GM10248 (cell line): ENCODE results near the gene KCTD14.

Experiments
- CTCF ChIA-PET: fragments of 300-600 bp; sonication (Branson Sonifier 250); formaldehyde crosslinking; extraction: SDS; loops from one replicate; lab custom pipeline; 2021; ENCODE audit warnings: antibody characterized with exemption; lab: Yijun Ruan, JAX
- POLR2A ChIA-PET: fragments of 350-650 bp; sonication (Branson Sonifier 250); formaldehyde crosslinking; extraction: SDS; loops from one replicate; lab custom pipeline; 2020; ENCODE audit warnings: antibody characterized with exemption; lab: Yijun Ruan, JAX
- DNase-seq: peaks from one replicate; pipeline ENCODE4 v3.0.0; 2012; ENCODE audit errors: extremely low spot score
- TF ChIP-seq, protein P1 (sequence below): IDR thresholded peaks from 2 replicates; pipeline ENCODE4 v1.5.1; 2012; ENCODE audit warnings: mild to moderate bottlenecking, low read depth; ENCODE audit errors: extremely low read depth, missing control alignments, control extremely low read depth

KCTD14 gene

DNA sequence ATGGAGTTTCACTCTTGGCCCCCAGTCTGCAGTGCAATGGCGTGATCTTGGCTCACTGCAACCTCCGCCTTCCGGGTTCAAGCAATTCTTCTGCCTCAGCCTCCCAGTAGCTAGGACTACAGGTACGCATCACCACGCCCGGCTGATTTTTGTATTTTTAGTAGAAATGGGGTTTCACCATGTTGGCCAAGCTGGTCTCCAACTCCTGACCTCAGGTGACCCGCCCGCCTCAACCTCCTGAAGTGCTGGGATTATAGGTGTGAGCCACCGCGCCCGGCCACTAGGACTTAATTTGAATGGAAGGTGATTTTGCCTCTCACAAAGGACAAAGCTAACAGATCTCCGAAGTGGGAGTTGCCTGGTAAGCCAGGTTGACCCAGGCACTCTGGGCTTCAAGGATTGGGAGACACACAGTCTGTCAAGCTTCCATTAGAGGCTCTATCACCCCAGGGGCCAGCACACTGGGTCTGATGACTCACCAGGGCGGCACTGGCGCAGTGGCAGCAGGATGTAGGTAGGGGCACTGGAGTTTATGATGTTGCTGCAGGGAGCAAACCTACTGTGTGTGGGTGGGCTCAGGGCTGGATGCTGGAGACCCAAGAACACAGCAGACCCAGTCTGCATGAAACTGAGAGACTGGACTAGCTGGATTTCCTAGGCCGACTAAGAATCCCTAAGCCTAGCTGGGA is 17.8 kb upstream of the KCTD14 start:
- no peak for DNase-seq
- TF ChIP-seq, protein P1, sequence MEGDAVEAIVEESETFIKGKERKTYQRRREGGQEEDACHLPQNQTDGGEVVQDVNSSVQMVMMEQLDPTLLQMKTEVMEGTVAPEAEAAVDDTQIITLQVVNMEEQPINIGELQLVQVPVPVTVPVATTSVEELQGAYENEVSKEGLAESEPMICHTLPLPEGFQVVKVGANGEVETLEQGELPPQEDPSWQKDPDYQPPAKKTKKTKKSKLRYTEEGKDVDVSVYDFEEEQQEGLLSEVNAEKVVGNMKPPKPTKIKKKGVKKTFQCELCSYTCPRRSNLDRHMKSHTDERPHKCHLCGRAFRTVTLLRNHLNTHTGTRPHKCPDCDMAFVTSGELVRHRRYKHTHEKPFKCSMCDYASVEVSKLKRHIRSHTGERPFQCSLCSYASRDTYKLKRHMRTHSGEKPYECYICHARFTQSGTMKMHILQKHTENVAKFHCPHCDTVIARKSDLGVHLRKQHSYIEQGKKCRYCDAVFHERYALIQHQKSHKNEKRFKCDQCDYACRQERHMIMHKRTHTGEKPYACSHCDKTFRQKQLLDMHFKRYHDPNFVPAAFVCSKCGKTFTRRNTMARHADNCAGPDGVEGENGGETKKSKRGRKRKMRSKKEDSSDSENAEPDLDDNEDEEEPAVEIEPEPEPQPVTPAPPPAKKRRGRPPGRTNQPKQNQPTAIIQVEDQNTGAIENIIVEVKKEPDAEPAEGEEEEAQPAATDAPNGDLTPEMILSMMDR = no peak
- ChIA-PET CTCF (interaction anchor here (1.2 to 1.8 kb wide), 3 partner anchors 14 to 38 kb away, joined by 3 to 5 read pairs (median 3); partner anchors contain the start of gene NDUFC2), POLR2A (no interaction called here)

DNA sequence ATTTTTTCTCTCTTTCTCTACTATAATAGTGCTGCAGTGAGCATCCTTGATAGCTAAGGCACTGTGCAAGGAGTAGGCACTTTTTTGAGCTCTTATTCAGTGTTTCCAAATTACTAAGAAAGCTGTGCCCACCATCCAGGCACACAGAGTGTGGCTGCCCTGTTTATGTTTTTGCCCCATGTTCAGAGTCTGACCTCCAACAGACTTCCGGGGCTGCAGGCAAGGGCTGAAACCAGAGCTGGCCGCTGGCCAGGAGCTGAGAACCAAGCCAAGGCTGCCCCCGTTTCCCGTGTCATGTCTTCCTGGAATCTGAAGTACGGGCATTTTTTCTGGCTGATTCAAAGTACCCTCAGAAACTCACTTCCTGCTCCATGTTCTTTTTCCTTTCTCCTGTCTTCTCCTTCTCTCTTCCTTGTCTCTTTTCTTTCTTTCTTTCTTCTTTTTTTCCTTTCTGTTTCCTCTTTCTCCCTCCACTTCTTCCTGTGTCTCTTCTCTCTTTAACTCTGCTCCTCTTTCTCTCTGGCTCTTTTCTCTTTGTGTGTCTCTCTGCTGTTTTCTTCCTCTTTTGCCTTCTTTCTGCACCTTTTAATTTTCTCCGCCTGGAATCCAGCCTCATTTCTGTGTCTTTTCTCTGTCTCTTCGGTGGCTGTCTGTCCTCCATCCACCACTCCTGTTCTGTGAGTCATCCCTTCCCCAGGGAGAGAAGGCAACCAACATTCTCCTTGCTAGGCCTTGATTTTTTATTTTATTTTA is 17.0 kb upstream of the KCTD14 start:
- ChIA-PET POLR2A (interaction anchor here (1.0 kb wide), 1 partner anchor 45 kb away, joined by 4 read pairs; the partner anchor contains the start of gene INTS4), CTCF (interaction anchor here (0.7 to 1.8 kb wide), 5 partner anchors 15 to 264 kb away, joined by 3 to 5 read pairs (median 3); partner anchors contain the start of gene INTS4)
- peak; percentile 54 for DNase-seq
- TF ChIP-seq, protein P1 = no peak

DNA sequence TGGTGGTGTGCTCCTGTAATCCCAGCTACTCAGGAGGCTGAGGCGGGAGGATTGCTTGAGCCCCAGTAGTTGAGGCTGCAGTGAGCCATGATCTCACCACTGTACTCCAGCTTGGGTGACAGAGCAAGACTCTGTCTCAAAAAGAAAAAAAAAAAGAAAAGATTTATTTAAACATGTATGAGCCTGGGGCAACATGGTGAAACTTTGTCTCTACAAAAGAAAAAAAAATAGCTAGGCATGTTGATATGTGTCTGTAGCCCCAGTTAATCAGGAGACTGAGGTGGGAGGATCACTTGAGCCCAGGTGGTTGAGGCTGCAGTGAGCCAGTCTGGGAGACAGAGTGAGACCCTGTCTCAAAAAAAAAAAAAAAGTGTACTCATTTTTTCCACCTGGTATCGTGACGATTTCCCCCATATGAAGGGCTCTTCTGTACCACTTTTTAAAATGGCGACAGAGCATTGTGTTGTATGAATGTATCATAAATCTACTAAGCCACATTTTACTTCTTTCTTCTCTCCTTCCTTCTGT is 16.4 kb upstream of the KCTD14 start:
- ChIA-PET CTCF (interaction anchor here (1.0 to 1.8 kb wide), 3 partner anchors 16 to 263 kb away, joined by 3 to 5 read pairs (median 3); no protein-coding TSS in a partner anchor), POLR2A (interaction anchor here (1.0 kb wide), 1 partner anchor 45 kb away, joined by 4 read pairs; the partner anchor contains the start of gene INTS4)
- TF ChIP-seq, protein P1 = no peak
- no peak for DNase-seq

DNA sequence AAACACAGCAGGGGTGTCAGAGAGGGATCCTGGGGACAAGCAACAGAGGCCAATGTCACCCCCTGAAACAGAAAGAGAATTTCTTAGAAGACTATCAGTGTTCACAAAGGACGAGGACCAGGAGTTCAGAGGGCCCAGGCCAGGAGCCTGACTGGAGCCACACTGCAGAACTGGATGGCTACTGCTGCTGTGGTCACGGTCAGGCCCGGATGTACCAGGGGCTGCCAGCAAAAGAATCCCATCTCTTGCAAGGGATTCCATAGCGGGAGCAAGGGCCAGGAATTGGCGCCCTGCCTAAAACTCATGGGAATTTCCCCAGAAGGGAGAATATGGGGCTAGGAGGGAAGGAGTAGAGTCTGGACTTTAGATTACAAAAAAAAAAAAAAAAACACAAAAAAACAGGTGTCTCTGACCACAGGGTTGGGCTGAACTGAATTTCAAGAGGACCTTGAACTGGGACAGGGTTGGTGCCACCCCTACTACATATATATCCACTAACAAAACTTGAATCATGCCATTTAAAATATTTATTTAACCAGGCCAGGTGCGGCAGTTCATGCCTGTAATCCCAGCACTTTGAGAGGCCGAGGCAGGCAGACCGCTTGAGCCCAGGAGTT is 15.7 kb upstream of the KCTD14 start:
- ChIA-PET CTCF (interaction anchor here (1.3 kb wide), 1 partner anchor 263 kb away, joined by 3 read pairs; no protein-coding TSS in a partner anchor), POLR2A (no interaction called here)
- DNase-seq = no peak
- TF ChIP-seq, protein P1 = no peak

DNA sequence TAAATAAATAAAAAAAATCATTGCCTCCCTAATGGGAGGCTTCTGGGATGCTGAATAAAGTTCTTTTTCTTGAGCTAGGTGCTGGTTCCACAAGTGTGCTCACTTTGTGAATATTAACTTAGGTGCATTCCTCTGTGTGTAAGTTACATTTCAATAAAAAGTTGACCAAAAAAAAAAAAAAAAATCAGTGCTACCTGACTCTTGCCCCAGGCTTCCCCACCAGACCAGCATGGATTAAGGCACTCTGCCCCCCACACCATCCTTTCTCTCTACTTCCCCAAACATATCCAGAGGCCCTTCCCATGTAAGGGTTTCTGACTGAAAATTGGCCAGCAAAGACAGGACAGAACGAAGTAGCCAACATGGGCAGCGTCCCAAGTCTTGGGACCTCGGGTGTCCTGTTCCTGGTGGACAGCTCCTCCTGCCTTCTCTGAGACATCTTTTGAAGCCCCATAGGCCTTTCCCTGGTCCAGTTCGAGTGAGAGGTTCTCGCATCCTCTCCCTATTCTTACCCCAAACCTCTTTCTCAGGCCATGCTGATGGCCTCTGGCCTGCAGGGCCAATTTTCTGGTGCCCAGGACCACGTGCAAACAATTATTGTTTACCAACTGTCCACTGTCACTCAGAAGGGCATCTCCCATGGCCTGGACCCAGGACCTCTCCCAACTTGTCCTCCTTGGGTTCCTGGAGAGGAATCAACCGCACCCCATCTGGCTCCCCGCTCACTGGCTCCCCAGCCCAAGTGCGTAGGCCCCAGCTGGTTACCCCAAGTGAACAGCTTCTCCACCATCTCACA is 14.9 kb upstream of the KCTD14 start:
- POLR2A ChIA-PET = no interaction called here
- DNase-seq = no peak
- CTCF ChIA-PET = interaction anchor here (8.2 kb wide), 1 partner anchor 8 kb away, joined by 89 read pairs; no protein-coding TSS in a partner anchor
- TF ChIP-seq, protein P1 = no peak
